Measurements from ENCODE around the gene MYO10. TPM values are rescaled to one million over a fixed set of nuclear protein-coding genes. Genes with fewer than 3 reads are reported as not detected.

The MYO10 gene
- total RNA-seq, 2 experiments from 2014 or later, result not detected

DNA sequence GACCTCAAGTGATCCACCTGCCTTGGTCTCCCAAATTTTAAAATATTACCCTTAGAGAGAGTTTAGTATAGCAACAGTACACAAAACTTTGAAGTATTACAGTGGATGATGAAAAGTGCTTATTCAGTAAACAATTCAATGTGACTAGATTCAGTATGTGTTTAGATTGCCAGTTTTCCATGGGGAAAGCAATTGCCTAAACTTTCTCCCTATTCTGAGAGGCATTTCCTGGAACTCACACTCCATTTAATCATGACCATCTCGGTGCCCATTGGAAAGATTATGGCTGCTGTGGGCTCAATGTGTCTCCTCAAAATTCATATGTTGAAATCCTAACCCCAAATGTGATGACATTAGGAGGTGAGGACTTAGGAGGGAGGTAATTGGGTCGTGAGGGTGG, 38.9 kb upstream of the MYO10 start:
- Histone ChIP-seq H3K4me1 (ENCODE audit: insufficient read depth, low read length) (no peaks in the 10 kb centered on the region), H3K9me3 (ENCODE audit: control insufficient read depth in 1 of 2, insufficient read depth in 1 of 2, low read length in 2 of 2) (peaks cover 0 to 7% of the 10 kb centered on the region in 2 experiments), H3K4me3 (ENCODE audit: low read length) (no peak overlapping the region), H3K27ac (ENCODE audit: low read depth in 1 of 2, low read length in 2 of 2) (no peak overlapping the region), H3K27me3 (ENCODE audit: control insufficient read depth in 1 of 2, insufficient read depth in 2 of 2, low read length in 2 of 2) (no peaks in the 10 kb centered on the region), H3K36me3 (ENCODE audit: insufficient read depth, low read length) (no peaks in the 10 kb centered on the region)
- intact Hi-C loops (cut with DNase I, micrococcal nuclease), result no loop called here
- Mint-ChIP-seq H3K9me3 (no peaks in the 10 kb centered on the region), H3K4me1 (ENCODE audit: low read depth) (no peaks in the 10 kb centered on the region), H3K27ac (no peak overlapping the region), H3K36me3 (ENCODE audit: low read depth) (no peaks in the 10 kb centered on the region), H3K27me3 (no peaks in the 10 kb centered on the region), H3K4me3 (no peak overlapping the region)
- TF ChIP-seq, protein P1, sequence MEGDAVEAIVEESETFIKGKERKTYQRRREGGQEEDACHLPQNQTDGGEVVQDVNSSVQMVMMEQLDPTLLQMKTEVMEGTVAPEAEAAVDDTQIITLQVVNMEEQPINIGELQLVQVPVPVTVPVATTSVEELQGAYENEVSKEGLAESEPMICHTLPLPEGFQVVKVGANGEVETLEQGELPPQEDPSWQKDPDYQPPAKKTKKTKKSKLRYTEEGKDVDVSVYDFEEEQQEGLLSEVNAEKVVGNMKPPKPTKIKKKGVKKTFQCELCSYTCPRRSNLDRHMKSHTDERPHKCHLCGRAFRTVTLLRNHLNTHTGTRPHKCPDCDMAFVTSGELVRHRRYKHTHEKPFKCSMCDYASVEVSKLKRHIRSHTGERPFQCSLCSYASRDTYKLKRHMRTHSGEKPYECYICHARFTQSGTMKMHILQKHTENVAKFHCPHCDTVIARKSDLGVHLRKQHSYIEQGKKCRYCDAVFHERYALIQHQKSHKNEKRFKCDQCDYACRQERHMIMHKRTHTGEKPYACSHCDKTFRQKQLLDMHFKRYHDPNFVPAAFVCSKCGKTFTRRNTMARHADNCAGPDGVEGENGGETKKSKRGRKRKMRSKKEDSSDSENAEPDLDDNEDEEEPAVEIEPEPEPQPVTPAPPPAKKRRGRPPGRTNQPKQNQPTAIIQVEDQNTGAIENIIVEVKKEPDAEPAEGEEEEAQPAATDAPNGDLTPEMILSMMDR (IDR thresholded peaks at IDR 0.05), result no peak
- DNase-seq (no peak), ATAC-seq (ENCODE audit: poor library complexity) (no peak)
- POLR2A ChIA-PET, result no interaction called here
- CTCF ChIA-PET, result no interaction called here

DNA sequence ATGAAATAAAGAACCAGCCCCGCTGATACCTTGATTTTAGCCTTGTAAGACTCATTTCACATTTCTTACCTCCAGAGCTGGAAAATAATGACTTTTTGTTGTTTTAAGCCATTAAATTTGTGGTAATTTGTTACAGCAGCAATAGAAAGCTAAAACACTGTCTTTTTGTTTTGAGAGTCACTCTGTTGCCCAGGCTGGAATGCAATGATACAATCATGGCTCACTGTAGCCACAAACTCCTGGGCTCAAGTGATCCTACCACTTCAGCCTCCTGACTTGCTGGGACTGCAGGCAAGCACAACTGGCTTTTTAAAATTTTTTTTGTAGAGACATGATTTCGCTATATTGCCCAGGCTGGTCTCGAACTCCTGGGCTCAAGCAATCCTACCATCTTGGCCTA, 34.7 kb upstream of the MYO10 start:
- H3K36me3 Mint-ChIP-seq (ENCODE audit: low read depth), result no peaks in the 10 kb centered on the region
- no peak overlapping the region for H3K27ac ChIP-seq (ENCODE audit: low read depth in 1 of 2, low read length in 2 of 2)
- no peak for DNase-seq
- no peaks in the 10 kb centered on the region for H3K27me3 ChIP-seq (ENCODE audit: control insufficient read depth in 1 of 2, insufficient read depth in 2 of 2, low read length in 2 of 2)
- POLR2A ChIA-PET, result interaction anchor here (0.6 kb wide), 1 partner anchor 48 kb away, joined by 3 read pairs; no protein-coding TSS in a partner anchor
- no peaks in the 10 kb centered on the region for H3K36me3 ChIP-seq (ENCODE audit: insufficient read depth, low read length)
- TF ChIP-seq, protein P1 (IDR thresholded peaks at IDR 0.05), result no peak
- no peak overlapping the region for H3K4me3 ChIP-seq (ENCODE audit: low read length)
- intact Hi-C loops (cut with DNase I, micrococcal nuclease), result no loop called here
- H3K27me3 Mint-ChIP-seq, result no peaks in the 10 kb centered on the region
- H3K9me3 Mint-ChIP-seq, result no peaks in the 10 kb centered on the region
- H3K27ac Mint-ChIP-seq, result no peak overlapping the region
- no peak overlapping the region for H3K4me3 Mint-ChIP-seq
- H3K4me1 Mint-ChIP-seq (ENCODE audit: low read depth), result no peaks in the 10 kb centered on the region
- CTCF ChIA-PET, result no interaction called here
- H3K4me1 ChIP-seq (ENCODE audit: insufficient read depth, low read length), result no peaks in the 10 kb centered on the region
- peaks cover 0 to 8% of the 10 kb centered on the region in 2 experiments for H3K9me3 ChIP-seq (ENCODE audit: control insufficient read depth in 1 of 2, insufficient read depth in 1 of 2, low read length in 2 of 2)
- ATAC-seq (ENCODE audit: poor library complexity), result no peak

DNA sequence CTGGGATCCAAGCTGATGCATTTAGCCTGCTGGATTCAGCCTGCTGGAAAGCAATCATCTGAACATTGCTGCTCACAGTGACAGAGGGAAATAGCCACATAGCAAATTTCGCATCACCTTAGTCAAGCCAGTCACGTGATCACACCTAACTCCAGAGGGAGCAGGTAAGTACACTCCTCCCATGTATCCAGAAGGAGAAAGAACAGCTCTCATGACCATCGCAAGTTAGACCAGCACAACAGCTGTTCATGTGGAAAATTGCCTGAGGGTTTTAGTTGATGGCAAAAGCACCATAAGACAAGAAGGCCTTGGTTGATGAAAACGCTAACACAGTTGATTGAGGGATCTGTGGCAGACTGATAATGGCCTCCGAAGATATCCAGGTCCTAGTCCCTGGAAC, 34.2 kb upstream of the MYO10 start:
- Mint-ChIP-seq H3K4me3 (no peak overlapping the region), H3K27me3 (no peaks in the 10 kb centered on the region), H3K4me1 (ENCODE audit: low read depth) (no peaks in the 10 kb centered on the region), H3K9me3 (no peaks in the 10 kb centered on the region), H3K27ac (no peak overlapping the region), H3K36me3 (ENCODE audit: low read depth) (no peaks in the 10 kb centered on the region)
- Histone ChIP-seq H3K27me3 (ENCODE audit: control insufficient read depth in 1 of 2, insufficient read depth in 2 of 2, low read length in 2 of 2) (no peaks in the 10 kb centered on the region), H3K4me3 (ENCODE audit: low read length) (no peak overlapping the region), H3K9me3 (ENCODE audit: control insufficient read depth in 1 of 2, insufficient read depth in 1 of 2, low read length in 2 of 2) (peaks cover 0 to 3% of the 10 kb centered on the region in 2 experiments), H3K27ac (ENCODE audit: low read depth in 1 of 2, low read length in 2 of 2) (no peak overlapping the region), H3K36me3 (ENCODE audit: insufficient read depth, low read length) (no peaks in the 10 kb centered on the region), H3K4me1 (ENCODE audit: insufficient read depth, low read length) (no peaks in the 10 kb centered on the region)
- ATAC-seq (ENCODE audit: poor library complexity), result no peak
- ChIA-PET CTCF (no interaction called here), POLR2A (interaction anchor here (0.6 kb wide), 1 partner anchor 49 kb away, joined by 3 read pairs; no protein-coding TSS in a partner anchor)
- intact Hi-C loops (cut with DNase I, micrococcal nuclease), result no loop called here
- DNase-seq, result no peak
- TF ChIP-seq, protein P1 (IDR thresholded peaks at IDR 0.05), result no peak

Measured in CD4-positive, alpha-beta T cell (primary cell).